H9 (cell line): ENCODE results near the gene TMEM59. TPM values are rescaled to one million over a fixed set of nuclear protein-coding genes. Genes with fewer than 3 reads are reported as not detected.

Experiments
- DNase-seq: peaks from one replicate; pipeline ENCODE4 v3.0.0-alpha.2; 2017
- H2AFZ ChIP-seq: one replicate; pipeline ENCODE4 v1.6.1; 2013; ENCODE audit warnings: mild to moderate bottlenecking, low read length, control low read depth, moderate library complexity
- H2AK5ac ChIP-seq: 2 replicates; pipeline ENCODE4 v1.6.1; 2013; ENCODE audit warnings: low read length, control low read depth, mixed read lengths; ENCODE audit not compliant: insufficient read length
- H2BK120ac ChIP-seq: one replicate; pipeline ENCODE4 v1.6.1; 2013; ENCODE audit warnings: low read depth, mild to moderate bottlenecking, low read length, control low read depth, inconsistent platforms; ENCODE audit not compliant: poor library complexity, severe bottlenecking
- H2BK12ac ChIP-seq: 2 replicates; pipeline ENCODE4 v1.6.1; 2013; ENCODE audit warnings: low read length, control low read depth, mixed read lengths, low read depth; ENCODE audit not compliant: insufficient read length
- H2BK15ac ChIP-seq: 2 replicates; pipeline ENCODE4 v1.6.1; 2013; ENCODE audit warnings: low read depth, low read length, control low read depth
- H2BK20ac ChIP-seq: one replicate; pipeline ENCODE4 v1.6.1; 2013; ENCODE audit warnings: low read depth, mild to moderate bottlenecking, low read length, control low read depth, inconsistent platforms; ENCODE audit not compliant: poor library complexity, severe bottlenecking
- H2BK5ac ChIP-seq: 2 replicates; pipeline ENCODE4 v1.6.1; 2013; ENCODE audit warnings: low read length, control low read depth, mixed read lengths; ENCODE audit not compliant: insufficient read length
- H3K14ac ChIP-seq: 2 replicates; pipeline ENCODE4 v1.6.1; 2013; ENCODE audit warnings: low read length, control low read depth; ENCODE audit not compliant: insufficient read depth
- H3K18ac ChIP-seq: 2 replicates; pipeline ENCODE4 v1.6.1; 2013; ENCODE audit warnings: low read depth, mild to moderate bottlenecking, mixed read lengths, low read length, control low read depth; ENCODE audit not compliant: insufficient read length
- H3K23ac ChIP-seq: 2 replicates; pipeline ENCODE4 v1.6.1; 2013; ENCODE audit warnings: low read length, control low read depth, mixed read lengths, low read depth; ENCODE audit not compliant: insufficient read length
- H3K23me2 ChIP-seq: 2 replicates; pipeline ENCODE4 v1.6.1; 2013; ENCODE audit warnings: low read depth, mild to moderate bottlenecking, mixed read lengths, low read length, control low read depth; ENCODE audit not compliant: insufficient read length, poor library complexity, severe bottlenecking
- H3K27ac ChIP-seq: 2 replicates; pipeline ENCODE4 v1.5.1; 2013; ENCODE audit warnings: low read length, control low read depth, mixed read lengths, low read depth; ENCODE audit not compliant: insufficient read length
- H3K27me3 ChIP-seq: 2 replicates; pipeline ENCODE4 v1.6.1; 2013; ENCODE audit warnings: low read length, control low read depth, inconsistent platforms; ENCODE audit not compliant: insufficient read depth
- H3K4ac ChIP-seq: 2 replicates; pipeline ENCODE4 v1.6.1; 2013; ENCODE audit warnings: low read depth, mild to moderate bottlenecking, control low read depth, inconsistent platforms, low read length, moderate library complexity
- H3K4me1 ChIP-seq: 2 replicates; pipeline ENCODE4 v1.6.1; 2013; ENCODE audit warnings: low read length, control low read depth, inconsistent platforms; ENCODE audit not compliant: insufficient read depth
- H3K4me2 ChIP-seq: 2 replicates; pipeline ENCODE4 v1.6.1; 2013; ENCODE audit warnings: low read length, control low read depth, mixed read lengths; ENCODE audit not compliant: insufficient read length, insufficient read depth
- H3K56ac ChIP-seq: 2 replicates; pipeline ENCODE4 v1.6.1; 2013; ENCODE audit warnings: low read depth, mild to moderate bottlenecking, mixed read lengths, low read length, control low read depth; ENCODE audit not compliant: insufficient read length
- H3K79me1 ChIP-seq: 2 replicates; pipeline ENCODE4 v1.6.1; 2013; ENCODE audit warnings: low read depth, mild to moderate bottlenecking, moderate library complexity, low read length, control low read depth, inconsistent platforms; ENCODE audit not compliant: insufficient read depth, poor library complexity, severe bottlenecking
- H3K79me2 ChIP-seq: 2 replicates; pipeline ENCODE4 v1.6.1; 2013; ENCODE audit warnings: low read length, control low read depth, inconsistent platforms; ENCODE audit not compliant: insufficient read depth
- H3K9ac ChIP-seq: 2 replicates; pipeline ENCODE4 v1.6.1; 2013; ENCODE audit warnings: low read length, control low read depth, mixed read lengths; ENCODE audit not compliant: insufficient read length; ENCODE audit errors: extremely low read depth
- H3K9me3 ChIP-seq: one replicate; pipeline ENCODE4 v1.6.1; 2013; ENCODE audit warnings: low read depth, low read length, inconsistent platforms; ENCODE audit not compliant: control insufficient read depth
- H3T11ph ChIP-seq: one replicate; pipeline ENCODE4 v1.6.1; 2013; ENCODE audit warnings: mild to moderate bottlenecking, low read length, control low read depth, inconsistent platforms
- H4K20me1 ChIP-seq: one replicate; pipeline ENCODE4 v1.6.1; 2013; ENCODE audit not compliant: control insufficient read depth, insufficient read length, insufficient read depth
- H4K5ac ChIP-seq: 2 replicates; pipeline ENCODE4 v1.6.1; 2013; ENCODE audit warnings: low read depth, mild to moderate bottlenecking, mixed read lengths, low read length, control low read depth; ENCODE audit not compliant: insufficient read length
- H4K8ac ChIP-seq: replicated peaks from 2 replicates; pipeline ENCODE4 v1.6.1; 2013; ENCODE audit warnings: low read length, control low read depth, mixed read lengths, low read depth; ENCODE audit not compliant: insufficient read length
- H4K91ac ChIP-seq: 2 replicates; pipeline ENCODE4 v1.6.1; 2013; ENCODE audit warnings: low read depth, mild to moderate bottlenecking, moderate library complexity, mixed read lengths, low read length, control low read depth; ENCODE audit not compliant: insufficient read length
- H3K27ac Mint-ChIP-seq, 3 experiments: 2 replicates in 2 of 3; 3 replicates in 1 of 3; pipeline ENCODE4 v1.8.0; 2020 to 2021; ENCODE audit warnings: mixed read lengths in 3 of 3, mild to moderate bottlenecking in 1 of 3, moderate library complexity in 1 of 3
- H3K27me3 Mint-ChIP-seq: 2 replicates; pipeline ENCODE4 v1.8.0; 2021; ENCODE audit warnings: low read depth, mild to moderate bottlenecking, moderate library complexity, mixed read lengths
- H3K36me3 Mint-ChIP-seq, 3 experiments: 2 replicates in 2 of 3; 3 replicates in 1 of 3; pipeline ENCODE4 v1.8.0; 2020 to 2021; ENCODE audit warnings: low read depth in 3 of 3, mixed read lengths in 3 of 3; ENCODE audit not compliant: insufficient read depth in 1 of 3
- H3K4me1 Mint-ChIP-seq, 2 experiments: 2 replicates each; pipeline ENCODE4 v1.8.0; 2020; ENCODE audit warnings: mixed read lengths in 2 of 2
- H3K4me3 Mint-ChIP-seq, 2 experiments: 2 replicates in 1 of 2; 3 replicates in 1 of 2; pipeline ENCODE4 v1.8.0; 2020 to 2021; ENCODE audit warnings: mild to moderate bottlenecking in 2 of 2, mixed read lengths in 2 of 2, moderate library complexity in 1 of 2
- H3K9me3 Mint-ChIP-seq, 2 experiments: 2 replicates in 1 of 2; 3 replicates in 1 of 2; pipeline ENCODE4 v1.8.0; 2020; ENCODE audit warnings: mild to moderate bottlenecking in 2 of 2, mixed read lengths in 2 of 2, moderate library complexity in 1 of 2
- WGBS: extraction: QIAGEN DNeasy Blood & Tissue Kit; methylation state at CpG from one replicate; pipeline ENCODE4 v1.1.7; 2013; ENCODE audit warnings: missing lambda C conversion rate, low lambda C conversion rate, mixed read lengths; ENCODE audit not compliant: insufficient read length; ENCODE audit errors: extremely low coverage; 5-methylcytosine and 5-hydroxymethylcytosine counted together
- total RNA-seq: library from RNA; stranded (reverse); gene quantifications from 2 replicates; pipeline ENCODE4 v1.2.1, GENCODE V29; 2021
- TF ChIP-seq, protein P1 (sequence below): fragments of 200-600 bp; sonication (generic); conservative IDR thresholded peaks from 3 replicates; pipeline ENCODE4 v1.8.0; 2021; ENCODE audit warnings: antibody characterized with exemption, mild to moderate bottlenecking

TMEM59 gene
- total RNA-seq, 1 experiment from 2014 or later, result 111 TPM

DNA sequence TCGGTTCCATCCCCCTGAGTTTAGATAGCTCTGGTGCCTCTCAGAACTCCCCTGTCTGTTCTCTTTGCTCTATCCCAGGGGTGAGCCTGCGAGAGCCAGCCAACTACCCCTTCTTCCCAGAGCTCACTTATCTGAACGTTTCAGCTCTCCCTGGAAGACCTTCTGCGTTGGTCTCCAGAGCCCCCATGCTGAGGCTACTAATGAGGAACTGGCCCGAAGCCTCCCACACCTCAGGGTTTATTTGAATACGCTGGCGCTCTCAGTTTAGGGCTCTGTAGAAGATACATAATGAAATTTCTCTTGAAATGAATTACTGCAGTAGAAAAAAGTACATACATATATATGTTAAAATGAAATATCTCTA is 43.9 kb upstream of the TMEM59 start:
- Histone ChIP-seq H4K20me1 (no peaks in the 10 kb centered on the region), H2BK12ac (no peak overlapping the region), H3K27me3 (no peaks in the 10 kb centered on the region), H3K4me1 (no peaks in the 10 kb centered on the region), H3K27ac (no peak overlapping the region), H2BK20ac (no peak overlapping the region), H3T11ph (no peak overlapping the region), H4K5ac (no peak overlapping the region), H3K18ac (no peak overlapping the region), H3K79me2 (no peaks in the 10 kb centered on the region), H2BK15ac (no peak overlapping the region), H3K9me3 (no peaks in the 10 kb centered on the region), H2BK120ac (no peak overlapping the region), H3K79me1 (no peaks in the 10 kb centered on the region), H4K8ac (no peak overlapping the region), H3K23me2 (no peaks in the 10 kb centered on the region), H2BK5ac (no peak overlapping the region), H4K91ac (no peak overlapping the region), H3K23ac (no peak overlapping the region), H3K56ac (no peak overlapping the region), H3K9ac (no peak overlapping the region), H2AK5ac (no peak overlapping the region), H2AFZ (no peak overlapping the region), H3K14ac (no peak overlapping the region), H3K4ac (no peak overlapping the region), H3K4me2 (no peak overlapping the region)
- DNase-seq, result no peak
- Mint-ChIP-seq H3K27ac (peak overlapping the region in 1 of 3 experiments; percentile 62; a peak in 2 of 7 replicates), H3K27me3 (no peaks in the 10 kb centered on the region; the same call in 1 of the 2 replicates), H3K36me3 (peaks cover 0 to 1% (median 0%) of the 10 kb centered on the region in 3 experiments; a peak in 2 of 7 replicates), H3K9me3 (no peaks in the 10 kb centered on the region), H3K4me3 (no peak overlapping the region), H3K4me1 (peaks cover 5 to 10% of the 10 kb centered on the region in 2 experiments; a peak in 3 of 4 replicates)
- TF ChIP-seq, protein P1, sequence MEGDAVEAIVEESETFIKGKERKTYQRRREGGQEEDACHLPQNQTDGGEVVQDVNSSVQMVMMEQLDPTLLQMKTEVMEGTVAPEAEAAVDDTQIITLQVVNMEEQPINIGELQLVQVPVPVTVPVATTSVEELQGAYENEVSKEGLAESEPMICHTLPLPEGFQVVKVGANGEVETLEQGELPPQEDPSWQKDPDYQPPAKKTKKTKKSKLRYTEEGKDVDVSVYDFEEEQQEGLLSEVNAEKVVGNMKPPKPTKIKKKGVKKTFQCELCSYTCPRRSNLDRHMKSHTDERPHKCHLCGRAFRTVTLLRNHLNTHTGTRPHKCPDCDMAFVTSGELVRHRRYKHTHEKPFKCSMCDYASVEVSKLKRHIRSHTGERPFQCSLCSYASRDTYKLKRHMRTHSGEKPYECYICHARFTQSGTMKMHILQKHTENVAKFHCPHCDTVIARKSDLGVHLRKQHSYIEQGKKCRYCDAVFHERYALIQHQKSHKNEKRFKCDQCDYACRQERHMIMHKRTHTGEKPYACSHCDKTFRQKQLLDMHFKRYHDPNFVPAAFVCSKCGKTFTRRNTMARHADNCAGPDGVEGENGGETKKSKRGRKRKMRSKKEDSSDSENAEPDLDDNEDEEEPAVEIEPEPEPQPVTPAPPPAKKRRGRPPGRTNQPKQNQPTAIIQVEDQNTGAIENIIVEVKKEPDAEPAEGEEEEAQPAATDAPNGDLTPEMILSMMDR, result no peak
- no CpG with 5 or more reads among the region's 7 CpGs for whole genome bisulfite sequencing
